Fibroblast of gingiva (primary cell): ENCODE measurements around the gene IPO8.
"Not testable (repeated sequence)": the region's sequence is repeated elsewhere in the genome, so short reads cannot be mapped to it uniquely, and the experiment has no call there.

ENCODE experiments used
- DNase-seq: peaks from one replicate; pipeline ENCODE4 v3.0.0-alpha.2; 2011; ENCODE audit warnings: low read depth

IPO8 gene

GRCh38 chr12:30687265-30687986 is 8.2 kb downstream of the IPO8 start:
- DNase-seq = peak; percentile 14

DNA sequence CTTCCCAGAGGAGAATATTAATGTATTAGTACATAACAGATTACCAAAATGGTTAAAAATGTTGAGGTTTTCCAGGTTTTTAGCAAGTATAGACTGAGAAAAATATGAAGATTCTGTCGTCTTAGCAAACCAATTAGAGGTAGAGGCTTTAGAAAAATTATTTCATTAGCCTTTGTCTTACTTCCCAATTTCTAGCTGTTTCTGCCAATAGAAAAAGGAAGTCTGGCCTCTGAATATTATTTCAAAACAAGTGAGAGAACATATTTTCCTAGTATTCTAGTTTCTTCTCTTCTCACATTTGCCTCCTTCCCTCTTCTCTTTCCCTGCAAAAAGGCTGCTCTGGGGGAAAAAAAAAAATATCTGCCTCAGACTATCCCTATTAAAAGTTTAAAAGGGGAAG is 16.4 kb downstream of the IPO8 start:
- no peak for DNase-seq

DNA sequence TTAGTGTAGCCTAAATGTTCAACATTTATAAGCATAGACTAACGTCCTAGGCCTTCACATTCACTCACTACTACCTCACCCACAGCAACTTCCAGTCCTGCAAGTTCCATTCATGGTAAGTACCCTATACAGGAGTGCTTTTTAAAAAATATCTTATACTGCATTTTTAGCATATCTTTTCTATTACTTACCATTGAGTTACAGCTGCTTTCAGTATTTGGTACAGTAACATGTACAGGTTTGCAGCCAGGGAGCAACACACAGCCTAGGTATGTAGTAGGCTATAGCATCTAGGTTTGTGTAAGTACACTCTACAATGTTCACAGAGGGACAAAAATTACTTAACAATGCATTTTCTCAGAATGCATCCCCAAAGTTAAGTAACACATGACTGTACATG is 17.4 kb downstream of the IPO8 start:
- no peak for DNase-seq

DNA sequence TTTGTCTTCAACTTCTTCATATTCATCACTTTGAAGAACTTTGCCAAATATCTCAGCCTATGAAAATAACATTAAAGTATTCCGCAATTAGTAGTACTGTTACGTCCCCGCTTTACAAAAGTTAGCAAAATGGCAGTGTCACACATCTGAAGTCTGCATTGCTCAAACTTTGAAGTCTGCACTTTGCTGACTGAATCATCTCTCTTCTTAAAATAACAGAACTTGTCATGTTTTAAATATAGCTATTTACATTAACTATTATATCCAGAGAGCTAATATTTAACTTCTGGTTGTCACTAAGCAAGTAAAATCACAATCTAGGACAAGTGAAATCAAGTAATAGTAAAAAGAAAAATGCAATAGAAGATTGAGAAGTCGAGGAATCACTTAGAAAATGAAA is 34.5 kb downstream of the IPO8 start:
- DNase-seq = no peak

GRCh38 chr12:30652034-30652696 is 43.5 kb downstream of the IPO8 start:
- DNase-seq = no peak

GRCh38 chr12:30646821-30647220 is 48.8 kb downstream of the IPO8 start:
- no peak for DNase-seq

DNA sequence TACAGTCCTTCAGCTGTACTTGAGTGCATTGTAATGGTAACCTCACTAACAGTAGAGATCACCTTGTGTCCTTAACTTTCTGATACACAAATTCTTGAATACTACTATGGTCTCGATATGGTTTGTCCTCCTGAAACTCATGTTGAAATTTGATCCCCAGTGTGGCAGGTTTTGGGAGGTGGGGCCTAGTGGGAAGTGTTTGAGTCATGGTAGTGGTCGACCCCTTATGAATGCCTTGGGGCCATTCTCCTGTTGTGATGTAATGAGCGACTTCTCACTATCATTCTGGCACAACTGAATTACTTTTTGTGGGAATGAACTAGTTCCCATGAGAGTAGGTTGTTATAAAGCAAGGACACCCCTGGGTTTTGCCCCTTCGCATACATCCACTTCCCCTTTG is 52.3 kb downstream of the IPO8 start:
- DNase-seq = no peak

DNA sequence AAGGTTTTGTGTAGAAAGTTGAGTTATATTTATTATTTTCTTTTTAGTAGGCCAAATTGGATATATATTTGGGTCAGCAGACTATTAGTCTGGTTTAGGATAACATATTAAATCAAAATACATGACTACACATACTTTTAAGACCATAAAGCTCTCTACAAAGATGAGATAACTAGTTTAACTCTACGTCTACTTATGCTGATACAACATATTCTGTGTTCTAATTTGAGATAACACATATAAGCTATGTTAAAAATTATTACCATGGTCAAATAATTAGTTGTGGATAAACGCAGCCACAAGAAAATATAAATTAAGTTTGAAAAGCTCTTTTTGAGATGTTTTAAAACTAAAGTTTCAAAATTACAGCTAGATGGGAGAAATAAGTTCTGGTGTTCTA is 55.3 kb downstream of the IPO8 start:
- DNase-seq = no peak

- DNase-seq = no peak
Observed at GRCh38 chr12:30635385-30635784, 60.3 kb downstream of the IPO8 start.

- no peak for DNase-seq
Observed at GRCh38 chr12:30631740-30632139, 63.9 kb downstream of the IPO8 start.

GRCh38 chr12:30630979-30631285 is 64.7 kb downstream of the IPO8 start:
- DNase-seq = no peak

GRCh38 chr12:30630076-30630978 is 65.3 kb downstream of the IPO8 start:
- DNase-seq = no peak

DNA sequence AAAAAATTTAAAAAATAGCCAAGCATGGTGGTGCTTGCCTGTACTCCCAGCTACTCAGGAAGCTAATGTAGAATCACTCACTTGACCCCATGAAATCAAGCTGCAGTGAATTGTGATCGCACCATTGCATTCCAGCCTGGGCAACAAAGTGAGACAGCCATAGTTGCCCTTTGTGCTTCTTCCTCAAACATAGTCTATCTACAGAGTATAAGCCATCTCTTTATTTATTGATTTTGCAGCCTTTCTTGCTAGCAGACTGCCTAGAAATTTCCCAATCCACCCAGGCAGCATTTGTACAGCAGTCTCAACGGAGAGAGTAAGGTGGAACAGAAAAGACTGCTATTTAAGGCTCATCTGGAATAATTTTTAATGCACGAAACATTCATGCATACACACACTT is 68.8 kb downstream of the IPO8 start:
- DNase-seq = no peak

DNA sequence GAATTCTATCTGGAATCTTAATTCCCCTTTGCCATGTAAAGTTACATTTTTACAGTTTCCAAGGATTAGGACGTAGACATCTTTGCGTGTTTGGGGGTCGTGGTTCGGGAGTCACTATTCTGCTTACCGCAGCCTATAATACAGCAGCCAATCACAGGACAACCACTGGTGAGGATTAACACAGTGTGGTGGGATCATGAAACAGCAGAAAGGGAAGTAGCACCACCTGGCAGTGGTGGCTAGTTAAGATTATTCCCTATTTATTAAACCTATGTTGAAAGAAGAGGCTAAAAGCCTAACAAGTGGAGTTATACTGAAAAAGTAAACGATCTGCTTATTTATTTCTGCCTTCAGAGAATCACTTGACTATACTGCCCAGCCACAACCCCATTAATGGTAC is 71.7 kb downstream of the IPO8 start:
- no peak for DNase-seq

DNA sequence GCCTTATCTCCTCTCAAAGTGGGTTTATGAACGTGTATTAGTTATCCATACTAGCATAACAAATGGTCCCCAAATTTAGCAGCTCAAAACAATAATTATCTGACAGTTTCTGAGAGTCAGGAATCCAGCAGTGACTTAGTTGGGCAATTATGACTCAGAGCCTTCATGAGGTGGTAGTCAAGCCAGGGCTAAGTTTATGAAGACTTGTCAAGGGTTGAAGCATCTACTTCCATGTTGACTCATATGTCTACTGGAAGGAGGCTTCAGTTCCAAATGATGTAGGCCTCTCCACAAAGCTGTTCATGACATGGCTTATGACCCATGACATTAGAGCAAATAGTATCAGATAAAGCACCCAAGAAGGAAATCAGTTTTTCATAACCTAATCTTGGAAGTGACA is 73.2 kb downstream of the IPO8 start:
- DNase-seq = peak; percentile 13

DNA sequence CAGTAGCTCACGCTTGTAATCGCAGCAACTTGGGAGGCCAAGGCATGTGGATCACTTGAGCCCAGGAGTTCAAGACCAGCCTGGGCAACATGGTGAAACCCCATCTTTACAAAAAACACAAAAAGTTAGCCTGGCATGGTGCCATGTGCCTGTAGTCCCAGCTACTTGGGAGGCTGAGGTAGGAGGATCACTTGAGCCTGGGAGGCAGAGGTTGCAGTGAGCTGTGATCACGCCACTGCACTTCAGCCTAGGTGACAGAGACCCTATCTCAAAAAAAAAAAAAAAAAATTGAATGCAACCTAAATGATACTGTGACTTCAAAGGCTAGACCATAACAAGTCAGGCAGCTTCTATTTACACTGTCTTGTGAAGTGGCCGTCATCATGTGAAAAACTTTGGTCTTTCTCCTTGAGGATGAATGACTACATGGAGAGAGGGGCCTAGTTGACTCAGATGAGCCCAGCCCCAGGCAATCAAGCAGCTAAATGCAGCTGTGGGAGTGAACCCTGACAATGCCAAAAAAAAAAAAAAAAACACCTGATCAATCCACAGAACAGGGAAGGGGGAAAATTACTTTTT is 73.9 kb downstream of the IPO8 start:
- not testable (repeated sequence) for DNase-seq

GRCh38 chr12:30617346-30618016 is 78.2 kb downstream of the IPO8 start:
- no peak for DNase-seq

DNA sequence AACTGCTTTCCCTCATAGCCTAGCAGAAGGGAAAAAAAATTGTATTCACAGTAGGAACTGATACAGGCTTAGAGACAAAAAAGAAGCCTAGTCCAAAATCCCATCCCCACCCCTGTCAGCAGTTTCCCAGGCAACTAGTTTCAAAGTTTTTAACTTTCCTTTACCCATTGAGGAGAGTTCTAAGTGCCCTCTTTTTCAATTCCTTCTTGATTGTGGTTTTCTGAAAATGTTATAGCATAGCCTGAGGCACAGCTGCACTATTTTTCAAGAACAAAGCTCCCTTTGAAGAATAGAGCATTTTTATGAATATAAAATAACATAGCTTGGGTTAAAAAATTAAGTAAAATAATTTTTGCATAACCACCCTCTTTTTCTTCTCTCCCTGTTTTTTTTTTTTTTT is 81.6 kb downstream of the IPO8 start:
- DNase-seq = no peak

- peak; percentile 27 for DNase-seq
Observed at GRCh38 chr12:30613119-30613830, 82.4 kb downstream of the IPO8 start.

- DNase-seq = no peak
Observed at GRCh38 chr12:30610718-30611117, 85.0 kb downstream of the IPO8 start.

DNA sequence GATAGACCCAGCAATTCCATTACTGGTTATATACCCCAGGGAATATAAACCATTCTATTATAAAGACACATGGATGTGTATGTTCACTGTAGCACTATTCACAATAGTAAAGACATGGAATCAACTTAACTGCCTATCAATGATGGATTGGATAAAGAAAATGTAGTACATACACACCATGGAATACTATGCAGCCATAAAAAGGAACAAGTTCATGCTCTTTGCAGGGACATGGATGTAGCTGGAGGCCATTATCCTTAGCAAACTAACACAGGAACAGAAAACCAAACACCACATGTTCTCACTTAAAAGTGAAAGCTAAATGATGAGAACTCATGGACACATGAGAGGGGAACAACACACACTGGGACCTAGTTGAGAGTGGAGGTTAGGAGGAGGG is 85.8 kb downstream of the IPO8 start:
- DNase-seq = not testable (repeated sequence)
